CD14-positive monocyte (primary cell): ENCODE data around the gene KPRP. TPM values are rescaled to one million over a fixed set of nuclear protein-coding genes. Genes with fewer than 3 reads are reported as not detected.

Experiments used
- DNase-seq, 3 donors: peaks; one replicate each; pipeline ENCODE4 v3.0.0-alpha.2; 2011 to 2022
- H2AFZ ChIP-seq: 2 replicates; pipeline ENCODE4 v1.6.0; 2012; ENCODE audit warnings: mild to moderate bottlenecking, low read depth, low read length, inconsistent platforms; ENCODE audit not compliant: insufficient read depth, poor library complexity, severe bottlenecking
- H3K27ac ChIP-seq, 2 donors: 1 replicate in 1 of 2; 2 replicates in 1 of 2; pipeline ENCODE4 v1.5.1; 2012 to 2013; ENCODE audit warnings: low read length in 2 of 2, control low read depth in 1 of 2, inconsistent platforms in 1 of 2, low read depth in 1 of 2, mild to moderate bottlenecking in 1 of 2
- H3K27me3 ChIP-seq, 2 donors: one replicate each; pipeline versions ENCODE4 v1.6.0 to v1.6.1; 2011 to 2013; ENCODE audit warnings: low read length in 2 of 2; ENCODE audit not compliant: control insufficient read depth in 2 of 2, insufficient read depth in 2 of 2
- H3K36me3 ChIP-seq, 2 donors: replicated peaks in 1 of 2; 1 replicate in 1 of 2; 2 replicates in 1 of 2; pipeline versions ENCODE4 v1.5.1 to v1.6.1; 2012 to 2013; ENCODE audit warnings: low read length in 2 of 2, control low read depth in 1 of 2, inconsistent platforms in 1 of 2, mild to moderate bottlenecking in 1 of 2; ENCODE audit not compliant: insufficient read depth in 2 of 2, control insufficient read depth in 1 of 2
- H3K4me1 ChIP-seq, 2 donors: 1 replicate in 1 of 2; 2 replicates in 1 of 2; pipeline versions ENCODE4 v1.5.1 to v1.6.1; 2012 to 2013; ENCODE audit warnings: low read length in 2 of 2, control low read depth in 1 of 2, inconsistent platforms in 1 of 2, mild to moderate bottlenecking in 1 of 2, moderate library complexity in 1 of 2; ENCODE audit not compliant: insufficient read depth in 2 of 2, control insufficient read depth in 1 of 2
- H3K4me2 ChIP-seq: replicated peaks from 2 replicates; pipeline ENCODE3; 2012; ENCODE audit warnings: low read length, moderate library complexity, mild to moderate bottlenecking; ENCODE audit not compliant: poor library complexity, severe bottlenecking; ENCODE audit errors: extremely low read depth
- H3K4me3 ChIP-seq, 3 experiments: fragments of 200-600 bp in 1 of 3; sonication (generic) in 1 of 3; replicated peaks in 1 of 3; 1 replicate in 2 of 3; 2 replicates in 1 of 3; pipeline ENCODE4 v1.5.1; 2011 to 2013; ENCODE audit warnings: low read length in 3 of 3, mild to moderate bottlenecking in 3 of 3, control low read depth in 2 of 3, low read depth in 2 of 3, inconsistent platforms in 1 of 3, moderate library complexity in 1 of 3
- H3K79me2 ChIP-seq: 2 replicates; pipeline ENCODE4 v1.6.0; 2012; ENCODE audit warnings: mild to moderate bottlenecking, control low read depth, inconsistent platforms, low read length, moderate library complexity; ENCODE audit not compliant: insufficient read depth
- H3K9ac ChIP-seq: 2 replicates; pipeline ENCODE4 v1.6.0; 2017; ENCODE audit warnings: low read length, mild to moderate bottlenecking; ENCODE audit not compliant: insufficient read depth, poor library complexity, severe bottlenecking
- H3K9me3 ChIP-seq, 2 donors: replicated peaks in 1 of 2; 1 replicate in 1 of 2; 2 replicates in 1 of 2; pipeline versions ENCODE4 v1.5.1 to v1.6.1; 2012 to 2013; ENCODE audit warnings: low read length in 2 of 2, control low read depth in 1 of 2; ENCODE audit not compliant: control insufficient read depth in 1 of 2, insufficient read depth in 1 of 2
- H4K20me1 ChIP-seq: 2 replicates; pipeline ENCODE4 v1.6.0; 2012; ENCODE audit warnings: mild to moderate bottlenecking, low read length, control low read depth, moderate library complexity; ENCODE audit not compliant: insufficient read depth
- H3K27ac Mint-ChIP-seq, 7 donors: one replicate each; pipeline ENCODE4 v1.8.0; 2020; ENCODE audit warnings: mild to moderate bottlenecking in 7 of 7, mixed read lengths in 7 of 7, moderate library complexity in 6 of 7, inconsistent platforms in 2 of 7
- H3K27me3 Mint-ChIP-seq, 3 donors: one replicate each; pipeline ENCODE4 v1.8.0; 2021 to 2022; ENCODE audit warnings: low read depth in 3 of 3, mild to moderate bottlenecking in 3 of 3, mixed read lengths in 3 of 3, moderate library complexity in 3 of 3, inconsistent platforms in 1 of 3
- H3K36me3 Mint-ChIP-seq, 2 donors: one replicate each; pipeline ENCODE4 v1.8.0; 2020; ENCODE audit warnings: mixed read lengths in 2 of 2, inconsistent platforms in 1 of 2, mild to moderate bottlenecking in 1 of 2
- H3K4me1 Mint-ChIP-seq: one replicate; pipeline ENCODE4 v1.8.0; 2020; ENCODE audit warnings: mild to moderate bottlenecking, mixed read lengths
- H3K4me3 Mint-ChIP-seq, 2 donors: one replicate each; pipeline ENCODE4 v1.8.0; 2020; ENCODE audit warnings: mild to moderate bottlenecking in 2 of 2, mixed read lengths in 2 of 2, moderate library complexity in 1 of 2
- H3K9me3 Mint-ChIP-seq, 7 donors: one replicate each; pipeline ENCODE4 v1.8.0; 2020 to 2022; ENCODE audit warnings: mixed read lengths in 7 of 7, mild to moderate bottlenecking in 6 of 7, moderate library complexity in 6 of 7, inconsistent platforms in 2 of 7
- CTCF ChIP-seq: fragments of 200-600 bp; IDR thresholded peaks from one replicate; pipeline ENCODE4 v1.8.0; 2022; ENCODE audit warnings: antibody characterized with exemption, mild to moderate bottlenecking
- WGBS: methylation state at CpG from one replicate; pipeline ENCODE4 v1.1.5; 2013; ENCODE audit warnings: missing lambda C conversion rate; ENCODE audit not compliant: insufficient coverage; 5-methylcytosine and 5-hydroxymethylcytosine counted together
- intact Hi-C, 2 donors: fragments of 100-400 bp; cut with micrococcal nuclease; formaldehyde crosslinking; loops; one replicate each; pipeline versions ENCODE4 v1.15.0 to v1.15.1; 2023
- polyA plus RNA-seq, 3 donors: library from polyadenylated mRNA; depleted of rRNA in 1 of 3; unstranded in 2 of 3; stranded (reverse) in 1 of 3; fragments of 300-500 nt in 2 of 3; fragments of >200 nt in 1 of 3; fragmentation: Illumina TruSeq in 2 of 3; gene quantifications; 1 replicate in 2 of 3; 2 replicates in 1 of 3; pipeline ENCODE4 v1.2.3, GENCODE V29; 2012 to 2021

Gene KPRP
- polyA plus RNA-seq, 3 donors: not detected

GRCh38 chr1:152761609-152762213 lies 3.9 kb downstream of the KPRP start:
- H3K9ac ChIP-seq: no peak overlapping the region
- H3K27me3 ChIP-seq: no peaks in the 10 kb centered on the region
- intact Hi-C loops: no loop called here
- H3K4me3 ChIP-seq: no peak overlapping the region
- H3K27ac ChIP-seq: no peak overlapping the region
- no peaks in the 10 kb centered on the region for H3K36me3 ChIP-seq
- H3K27ac Mint-ChIP-seq: no peak overlapping the region
- no peaks in the 10 kb centered on the region for H3K4me1 Mint-ChIP-seq
- H3K4me3 Mint-ChIP-seq: no peak overlapping the region
- no peaks in the 10 kb centered on the region for H3K79me2 ChIP-seq
- TF ChIP-seq CTCF: no peak
- H3K27me3 Mint-ChIP-seq: peaks cover 1 to 9% (median 2%) of the 10 kb centered on the region in 3 donors
- H3K4me1 ChIP-seq: no peaks in the 10 kb centered on the region
- 100% methylated on average over 2 of the region's 3 CpGs for WGBS
- H3K4me2 ChIP-seq: no peak overlapping the region
- H4K20me1 ChIP-seq: no peaks in the 10 kb centered on the region
- H2AFZ ChIP-seq: no peak overlapping the region
- H3K9me3 Mint-ChIP-seq: no peaks in the 10 kb centered on the region
- H3K36me3 Mint-ChIP-seq: no peaks in the 10 kb centered on the region
- no peaks in the 10 kb centered on the region for H3K9me3 ChIP-seq
- DNase-seq: no peak

- 58% methylated on average over 5 of the region's 8 CpGs for WGBS
- H3K27me3 ChIP-seq: no peaks in the 10 kb centered on the region
- Mint-ChIP-seq H3K9me3 (peaks cover 0 to 11% (median 6%) of the 10 kb centered on the region in 7 donors), H3K4me1 (no peaks in the 10 kb centered on the region), H3K27me3 (peaks cover 1 to 7% (median 4%) of the 10 kb centered on the region in 3 donors), H3K36me3 (no peaks in the 10 kb centered on the region), H3K4me3 (no peak overlapping the region), H3K27ac (no peak overlapping the region)
- H3K4me3 ChIP-seq: no peak overlapping the region
- H3K4me1 ChIP-seq: no peaks in the 10 kb centered on the region
- no peaks in the 10 kb centered on the region for H4K20me1 ChIP-seq
- no peaks in the 10 kb centered on the region for H3K79me2 ChIP-seq
- intact Hi-C loops: no loop called here
- DNase-seq: no peak
- no peak overlapping the region for H3K27ac ChIP-seq
- H3K9me3 ChIP-seq: no peaks in the 10 kb centered on the region
- no peak overlapping the region for H3K4me2 ChIP-seq
- no peak for TF ChIP-seq CTCF
- no peaks in the 10 kb centered on the region for H3K36me3 ChIP-seq
- H2AFZ ChIP-seq: no peak overlapping the region
- H3K9ac ChIP-seq: no peak overlapping the region
Measured at GRCh38 chr1:152768847-152769533, 11.2 kb downstream of the KPRP start.
